HG02763 (cell line): ENCODE results near the gene BBOX1.

ENCODE experiments used
- ATAC-seq: cut with Tn5 transposase; IDR thresholded peaks from one replicate; pipeline ENCODE4 v1.9.1; 2021; ENCODE audit warnings: mild to moderate bottlenecking, moderate library complexity; ENCODE audit not compliant: unreplicated experiment

BBOX1 gene

DNA sequence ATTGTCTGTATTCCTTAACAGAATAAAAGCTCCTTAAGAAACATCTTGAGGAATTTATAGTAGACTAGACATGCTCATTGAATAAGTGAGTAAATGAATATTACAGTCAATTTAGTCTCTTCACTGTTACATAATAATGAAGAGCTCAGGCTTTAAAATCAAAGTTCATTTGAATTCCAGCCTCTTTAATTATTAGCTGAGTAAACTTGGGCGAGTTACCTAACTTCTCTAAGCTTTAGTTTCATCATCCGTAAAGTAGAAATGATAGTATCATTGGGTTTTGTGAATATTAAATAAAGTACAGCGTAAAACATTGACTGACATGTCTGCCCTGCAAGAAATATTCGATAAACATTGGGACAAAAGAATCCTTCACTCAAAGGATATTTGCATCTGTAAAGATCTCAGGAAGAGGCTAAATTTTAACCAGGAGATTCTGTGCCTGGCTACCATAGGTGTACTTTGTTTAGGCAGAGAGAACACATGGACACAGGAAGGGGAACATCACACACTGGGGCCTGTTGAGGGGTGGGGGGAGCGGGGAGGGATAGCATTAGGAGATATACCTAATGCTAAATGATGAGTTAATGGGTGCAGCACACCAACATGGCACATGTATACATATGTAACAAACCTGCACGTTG lies 15.2 kb upstream of the BBOX1 start:
- no peak for ATAC-seq

DNA sequence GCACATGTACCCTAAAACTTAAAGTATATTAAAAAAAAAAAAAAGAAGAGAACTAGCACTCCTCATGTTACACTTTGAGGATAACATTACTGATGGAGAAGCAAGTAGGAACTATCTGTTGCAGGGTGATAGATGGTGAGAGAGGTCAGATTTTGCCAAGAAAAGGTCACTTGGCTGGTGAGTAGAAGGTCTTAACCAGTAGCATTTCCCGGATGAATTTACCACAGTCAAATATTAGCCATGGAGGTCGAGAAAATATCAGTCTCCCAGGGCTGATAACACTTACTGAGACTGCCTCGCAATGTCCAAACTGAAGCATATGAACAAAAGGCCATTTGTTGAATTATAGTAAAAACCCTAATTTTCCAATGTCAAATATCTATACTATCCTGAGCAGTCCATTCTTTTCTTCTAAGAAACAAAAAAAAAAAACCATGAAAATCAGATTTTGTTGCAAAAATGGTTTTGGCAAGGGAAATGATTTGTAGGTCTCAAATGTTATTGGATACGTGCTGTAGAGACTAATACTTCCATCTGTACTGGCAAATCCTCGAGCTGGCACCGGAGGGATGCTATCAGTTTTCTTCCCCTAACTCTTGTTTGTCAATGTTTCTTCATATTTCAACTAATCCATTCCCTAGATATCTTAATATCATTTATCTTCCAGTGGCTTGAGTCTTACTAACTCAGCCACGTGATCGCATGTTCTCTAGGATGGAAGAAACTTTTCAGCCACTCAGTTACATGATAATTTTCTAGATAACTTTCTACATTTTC lies 14.5 kb upstream of the BBOX1 start:
- ATAC-seq, result no peak

DNA sequence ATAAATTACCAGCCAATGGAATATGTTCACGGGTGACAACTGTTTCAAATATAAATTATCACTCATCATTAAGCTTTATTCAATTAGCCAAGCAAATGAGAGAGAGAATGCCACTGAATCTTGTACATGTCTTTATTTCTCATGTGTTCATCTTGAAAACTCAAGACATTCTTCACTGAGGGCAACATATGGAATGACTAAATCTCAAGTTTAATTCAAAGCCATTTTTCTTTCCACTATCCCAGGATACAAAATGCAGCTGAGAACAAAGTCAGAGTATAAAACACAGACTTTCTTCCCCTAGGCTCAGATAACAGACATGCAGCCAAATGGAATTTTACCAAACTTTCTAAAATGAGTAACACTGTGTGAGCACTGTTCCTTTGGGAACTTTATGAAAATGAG lies 12.1 kb upstream of the BBOX1 start:
- no peak for ATAC-seq

DNA sequence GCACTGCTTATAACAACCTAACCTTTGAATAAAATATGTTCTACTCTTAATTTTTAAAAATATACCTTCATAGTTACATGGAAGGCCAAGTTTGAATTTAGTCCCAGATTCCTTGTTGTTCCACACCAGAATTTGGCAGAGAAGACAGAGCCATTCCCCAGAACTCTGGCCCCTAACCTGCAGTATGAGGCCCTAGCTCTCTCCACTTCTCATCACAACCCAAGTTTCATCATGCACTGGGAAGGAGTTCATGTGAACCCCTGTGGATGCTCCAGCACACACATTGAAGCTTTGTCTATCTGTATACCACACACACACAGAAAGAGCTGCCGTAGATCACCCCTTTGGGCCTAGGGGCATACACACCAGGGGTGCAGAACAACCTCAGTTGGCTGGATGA lies 10.6 kb upstream of the BBOX1 start:
- ATAC-seq, result no peak

DNA sequence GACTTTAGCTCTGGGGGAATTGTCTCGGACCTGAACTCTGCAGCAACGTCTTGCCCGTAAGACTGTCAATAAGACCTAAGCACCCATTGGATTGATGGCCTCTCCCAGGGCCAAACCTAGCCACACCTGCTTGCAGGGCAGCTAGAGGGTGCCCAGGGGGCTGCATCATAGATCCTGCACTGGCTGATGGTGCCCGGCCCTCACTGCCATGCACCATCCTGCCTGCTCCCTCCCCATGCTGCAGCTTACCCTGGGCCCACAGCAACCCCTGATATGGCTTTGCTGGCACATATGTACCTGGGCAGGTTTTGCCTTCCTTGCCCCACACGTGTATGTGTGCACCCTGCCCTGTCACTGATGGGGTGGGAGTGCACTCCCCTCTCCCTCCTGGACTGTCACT lies 8.9 kb upstream of the BBOX1 start:
- ATAC-seq, result no peak

DNA sequence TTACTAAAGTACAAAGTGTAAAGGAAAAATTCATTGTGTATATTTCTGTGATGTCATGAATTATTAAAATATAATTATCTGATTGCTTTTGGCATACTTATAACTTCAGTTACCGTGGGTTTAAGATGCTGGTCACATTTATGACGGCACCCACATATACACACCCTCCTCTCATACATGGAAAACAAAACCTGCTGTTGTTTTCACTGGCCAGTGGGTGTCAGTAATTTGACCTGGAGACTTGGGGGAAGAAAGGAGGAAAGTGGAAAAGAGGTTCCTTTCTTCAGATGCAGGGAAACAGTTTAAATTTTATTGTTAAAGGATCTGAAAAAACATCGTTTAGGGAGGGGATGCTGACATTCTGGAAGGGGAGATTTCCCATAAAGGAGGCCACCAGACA lies 742 bp upstream of the BBOX1 start:
- no peak for ATAC-seq

DNA sequence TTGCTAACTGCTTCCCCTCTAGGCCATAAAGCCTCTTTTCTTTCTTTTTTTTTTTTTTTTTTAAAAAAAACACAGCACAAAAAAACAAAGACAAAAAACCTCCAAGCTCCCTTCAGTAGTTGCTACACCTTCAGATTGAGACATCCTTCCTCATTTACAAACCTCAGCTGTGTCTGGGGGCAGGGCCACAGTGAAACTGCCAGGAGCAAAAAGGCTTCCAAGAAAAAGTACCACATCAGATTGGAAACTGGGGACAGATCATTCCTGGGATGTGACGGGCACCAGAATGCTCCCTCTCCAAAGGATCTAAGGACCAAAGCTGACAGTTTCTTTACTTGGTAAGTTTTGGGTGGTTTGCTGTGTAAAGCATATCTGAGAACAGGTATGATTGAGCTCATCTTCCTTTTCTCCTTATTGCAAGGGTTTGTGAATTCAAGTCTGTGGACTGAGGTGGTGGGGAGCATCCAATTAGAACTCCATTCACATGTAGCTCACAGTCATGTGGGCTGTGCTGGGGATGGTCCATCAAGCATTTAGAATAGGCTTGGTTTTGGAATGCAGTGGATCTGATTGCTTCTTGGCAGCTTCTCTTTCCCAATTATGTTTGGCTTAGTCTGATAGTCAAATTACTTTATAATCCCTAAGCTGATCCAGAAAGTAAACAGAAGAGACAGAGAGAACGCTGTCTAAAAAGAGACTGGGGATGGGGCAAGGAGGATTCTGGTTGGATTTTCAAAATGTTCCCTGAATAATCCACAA lies 705 bp downstream of the BBOX1 start:
- no peak for ATAC-seq

DNA sequence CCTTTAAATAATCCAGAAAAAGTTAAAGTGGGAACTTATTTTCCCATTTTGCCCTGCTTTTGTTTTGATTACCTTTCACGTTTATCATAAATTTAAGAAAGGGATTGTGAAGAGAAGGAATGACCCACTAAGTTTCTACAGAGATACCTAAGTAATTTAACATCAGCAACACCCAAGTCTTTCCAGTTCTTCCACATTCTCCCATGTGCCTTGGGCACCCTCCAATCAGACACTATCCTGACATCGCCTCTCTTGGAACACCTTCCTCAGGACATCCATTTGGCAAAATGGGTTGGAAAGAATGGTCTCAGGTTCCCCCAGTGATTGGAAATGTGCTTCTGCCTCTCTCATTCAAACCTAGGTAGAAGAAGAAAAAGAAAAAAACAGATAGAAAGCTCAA lies 6.3 kb downstream of the BBOX1 start:
- ATAC-seq, result no peak

DNA sequence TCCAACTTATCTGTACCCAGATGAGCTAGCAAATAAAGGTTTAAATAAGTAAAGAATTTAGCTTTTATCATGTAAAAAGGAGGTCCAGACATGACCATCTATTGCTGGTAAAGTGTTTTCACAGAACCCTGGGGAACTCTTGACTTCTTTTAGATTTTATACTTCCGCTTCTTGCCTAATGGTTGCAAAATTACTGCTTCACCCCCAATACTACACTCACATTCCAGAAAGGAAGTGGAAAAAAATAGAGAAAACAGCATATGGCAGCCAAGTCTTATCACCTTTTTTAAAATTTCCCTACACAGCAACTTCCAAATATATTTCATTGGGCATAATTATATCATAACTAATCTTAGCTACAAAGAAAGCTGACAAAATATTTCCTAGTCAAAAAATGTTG lies 12.1 kb downstream of the BBOX1 start:
- ATAC-seq, result no peak

DNA sequence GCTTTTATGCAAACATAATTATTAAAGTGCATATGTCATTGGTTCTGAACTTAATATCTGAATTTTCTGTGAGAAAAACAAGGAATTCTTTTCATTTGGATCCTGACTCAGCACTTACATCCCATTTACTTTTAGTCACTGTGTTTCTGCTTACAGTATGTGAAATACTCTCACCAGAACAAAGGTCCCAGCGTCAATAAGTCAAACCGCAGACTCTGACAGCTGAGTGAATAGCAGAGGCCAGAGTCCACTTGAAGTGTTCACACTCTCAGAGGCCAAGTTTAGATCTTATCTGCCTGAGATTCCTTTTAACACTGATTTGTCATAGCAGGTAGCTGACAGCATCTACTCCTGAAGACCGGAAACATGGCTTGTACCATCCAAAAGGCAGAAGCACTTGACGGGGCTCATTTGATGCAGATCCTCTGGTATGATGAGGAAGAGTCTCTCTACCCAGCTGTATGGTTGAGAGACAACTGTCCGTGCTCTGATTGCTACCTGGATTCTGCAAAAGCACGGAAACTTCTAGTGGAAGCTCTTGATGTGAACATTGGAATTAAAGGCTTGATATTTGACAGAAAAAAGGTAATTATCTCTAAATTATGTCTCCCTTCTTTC lies 14.6 kb downstream of the BBOX1 start:
- ATAC-seq, result no peak

DNA sequence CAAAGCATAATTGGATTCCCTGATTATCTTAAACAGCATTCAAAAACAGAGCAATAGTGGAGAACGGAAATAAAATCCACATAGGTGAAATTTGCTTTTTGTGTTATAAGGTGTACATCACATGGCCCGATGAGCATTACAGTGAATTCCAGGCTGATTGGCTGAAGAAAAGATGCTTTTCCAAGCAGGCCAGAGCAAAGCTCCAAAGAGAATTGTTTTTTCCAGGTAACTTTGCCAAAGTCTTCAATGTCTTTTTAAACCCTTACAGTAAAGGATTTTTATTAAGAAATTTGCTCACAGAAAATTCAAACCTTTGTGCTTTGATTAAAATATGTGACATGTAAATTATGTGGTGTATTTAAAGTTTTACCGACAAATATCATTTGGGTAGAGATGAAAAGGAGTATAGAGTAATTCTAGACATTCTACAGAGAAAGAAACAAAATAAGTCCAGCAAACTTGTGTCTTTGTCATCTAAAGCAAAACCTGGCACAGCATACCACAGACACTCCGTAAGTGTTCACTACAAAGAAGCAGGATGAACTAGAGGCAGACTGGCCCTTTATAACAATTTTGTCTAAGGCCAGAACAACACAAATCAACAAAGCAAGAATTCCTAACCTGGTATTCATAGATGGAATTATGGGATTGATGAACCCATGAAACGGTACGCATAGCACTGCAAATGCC lies 16.6 kb downstream of the BBOX1 start:
- ATAC-seq, result no peak

DNA sequence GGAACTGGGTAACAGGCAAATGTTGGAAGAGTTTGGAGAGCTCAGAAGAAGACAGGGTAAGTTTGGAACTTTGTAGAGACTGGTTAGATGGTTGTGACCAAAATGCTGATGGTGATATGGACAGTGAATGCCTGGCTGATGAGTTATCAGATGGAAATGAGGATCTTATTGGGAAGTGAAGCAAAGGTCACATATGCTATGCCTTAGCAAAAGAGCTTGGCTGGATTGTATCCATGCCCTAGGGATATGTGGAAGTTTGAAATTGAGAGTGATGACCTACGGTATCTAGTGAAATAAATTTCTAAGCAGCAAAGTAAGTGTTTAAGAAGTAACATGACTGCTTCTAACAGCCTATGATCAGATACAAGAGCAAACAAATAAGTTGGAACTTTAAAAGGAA lies 17.8 kb downstream of the BBOX1 start:
- ATAC-seq, result no peak

DNA sequence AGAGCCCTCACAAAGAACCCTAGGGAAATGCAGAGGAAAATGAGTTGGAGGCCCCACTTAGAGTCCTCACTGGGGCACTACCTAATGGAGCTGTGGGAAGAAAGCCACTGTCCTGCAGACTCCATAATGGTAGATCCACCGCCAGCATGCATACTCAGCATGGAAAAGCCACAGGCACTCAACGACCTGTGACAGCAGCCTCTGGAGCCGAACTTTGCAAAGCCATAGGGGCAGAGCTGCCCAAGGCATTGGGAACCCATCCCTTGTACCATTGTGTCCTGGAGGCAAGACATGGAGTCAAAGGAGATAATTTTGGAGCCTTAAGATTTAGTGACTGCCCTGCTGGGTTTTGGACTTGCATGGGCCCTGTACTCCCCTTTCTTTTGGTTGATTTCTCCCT lies 18.8 kb downstream of the BBOX1 start:
- ATAC-seq, result no peak

DNA sequence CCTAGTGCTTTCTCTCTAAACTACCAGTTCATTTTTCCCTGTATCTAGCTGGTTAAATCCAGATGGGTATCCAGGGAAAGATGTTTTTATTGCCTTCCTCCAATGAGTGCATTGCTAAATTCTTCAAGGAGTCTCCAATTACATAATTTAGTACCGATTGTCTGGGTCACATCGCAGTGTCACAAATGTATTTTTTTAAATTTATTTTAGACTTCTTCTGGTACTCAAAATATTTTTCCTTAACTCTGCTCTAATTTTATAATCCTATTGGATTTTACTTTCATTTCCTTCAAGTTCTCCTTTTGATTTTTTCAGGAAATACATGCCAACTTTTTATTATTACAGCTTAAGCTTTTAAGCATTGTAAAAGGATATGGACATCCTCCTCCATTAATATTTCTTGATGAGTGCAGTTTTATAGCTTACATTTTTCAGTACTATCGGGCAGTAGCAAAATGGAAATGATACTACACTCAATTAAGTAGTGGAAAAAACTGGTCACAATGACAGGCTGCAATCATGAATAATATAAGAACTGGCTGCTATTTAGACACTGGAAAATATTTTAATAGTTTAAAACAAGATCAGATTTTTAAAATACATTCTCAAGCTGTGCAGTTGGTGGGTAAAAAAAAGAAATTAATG lies 20.3 kb downstream of the BBOX1 start:
- no peak for ATAC-seq

DNA sequence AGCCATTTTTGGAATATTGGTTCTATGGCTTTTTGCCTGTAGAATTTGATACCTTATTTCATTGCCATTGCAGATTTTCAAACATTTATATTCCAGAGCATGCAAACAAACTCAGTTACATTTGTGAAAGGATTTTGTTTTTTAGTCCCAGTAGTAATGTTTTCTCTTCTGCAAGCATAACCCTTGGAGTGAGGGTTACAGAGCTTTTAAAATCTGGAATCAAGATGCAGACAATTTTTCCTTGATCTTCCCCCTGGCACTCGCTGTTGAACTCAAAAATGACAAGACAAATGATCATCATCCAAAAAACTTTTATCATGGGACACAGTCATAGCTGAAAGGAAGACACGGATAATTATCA lies 20.8 kb downstream of the BBOX1 start:
- ATAC-seq, result no peak

DNA sequence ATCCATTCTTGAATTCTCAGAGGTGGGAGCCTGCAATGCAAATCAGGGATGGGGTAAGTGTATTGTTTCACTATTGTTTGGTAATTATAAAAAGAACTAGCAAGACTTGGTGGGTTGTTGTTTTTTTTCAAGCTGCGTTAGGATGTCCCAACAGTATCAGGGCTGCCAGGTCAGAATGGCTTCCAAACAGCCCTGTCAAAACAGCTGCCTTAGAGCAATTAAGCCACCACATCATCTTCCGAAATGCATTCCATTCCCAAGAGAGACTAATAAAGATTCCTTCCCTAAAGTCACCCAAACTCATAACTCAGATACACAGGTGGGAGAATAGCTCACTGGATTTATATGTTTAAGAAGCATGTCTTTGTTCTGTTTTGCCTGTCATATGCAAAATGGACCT lies 23.5 kb downstream of the BBOX1 start:
- no peak for ATAC-seq

DNA sequence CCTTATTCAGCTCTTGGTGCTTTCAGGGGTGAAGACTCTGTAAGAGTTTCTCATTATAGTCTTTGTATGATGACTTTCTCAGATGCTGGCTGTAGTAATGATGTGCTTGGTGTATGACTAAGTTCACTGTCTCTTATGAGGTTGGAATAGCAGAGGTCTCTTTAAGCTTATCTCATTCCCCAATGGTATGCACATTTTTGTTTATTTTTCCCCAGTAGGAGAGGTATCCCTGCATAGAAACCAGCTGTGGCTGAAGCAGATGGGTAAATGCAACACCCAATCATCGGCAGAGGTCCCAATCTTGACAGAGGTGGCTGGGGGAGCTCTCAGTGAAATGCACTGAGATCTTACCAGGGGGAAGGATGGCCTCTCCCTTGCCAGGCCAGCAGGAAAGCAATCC lies 34.6 kb downstream of the BBOX1 start:
- ATAC-seq, result no peak

DNA sequence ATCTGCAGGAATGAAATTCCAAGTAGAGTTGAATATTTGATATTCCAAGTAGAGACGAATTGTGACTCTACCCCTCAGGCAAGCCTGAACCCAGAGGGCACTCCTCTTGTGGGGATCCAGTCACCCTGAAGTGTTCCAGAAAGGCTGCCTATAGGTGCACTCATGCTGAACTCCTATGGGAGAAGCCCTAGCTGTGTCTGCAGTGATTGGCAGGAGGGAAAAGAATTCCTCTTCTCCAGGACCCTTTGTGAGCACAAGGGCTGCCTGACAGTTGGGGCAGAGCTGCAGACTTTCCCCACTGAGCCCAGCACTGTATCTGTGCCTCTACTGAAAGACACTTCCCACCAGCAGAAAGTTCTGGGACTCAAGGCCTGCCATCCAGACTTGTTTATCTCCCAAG lies 35.0 kb downstream of the BBOX1 start:
- ATAC-seq, result no peak

DNA sequence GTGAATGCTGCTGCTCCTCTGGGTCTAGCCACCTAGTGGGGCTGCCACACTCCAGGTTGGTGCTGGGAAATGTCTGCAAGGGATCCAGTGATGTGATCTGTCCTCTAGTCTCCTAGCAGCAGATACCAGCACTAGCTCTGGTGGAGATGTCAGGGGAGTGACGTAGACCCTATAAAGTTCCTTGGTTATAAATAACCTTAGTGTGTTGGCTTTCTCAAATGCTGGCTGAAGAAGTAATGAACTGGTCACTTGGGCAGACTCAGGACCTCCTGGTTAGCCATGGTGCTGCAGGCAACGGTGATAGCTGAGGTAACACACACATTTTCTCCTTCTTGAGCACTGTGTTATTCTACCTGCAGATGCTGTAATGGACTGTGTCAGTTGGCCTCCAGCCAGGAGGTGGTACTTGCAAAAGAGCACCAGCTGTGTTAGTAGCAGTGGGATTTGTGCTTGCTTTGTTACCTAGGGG lies 35.5 kb downstream of the BBOX1 start:
- ATAC-seq, result no peak

DNA sequence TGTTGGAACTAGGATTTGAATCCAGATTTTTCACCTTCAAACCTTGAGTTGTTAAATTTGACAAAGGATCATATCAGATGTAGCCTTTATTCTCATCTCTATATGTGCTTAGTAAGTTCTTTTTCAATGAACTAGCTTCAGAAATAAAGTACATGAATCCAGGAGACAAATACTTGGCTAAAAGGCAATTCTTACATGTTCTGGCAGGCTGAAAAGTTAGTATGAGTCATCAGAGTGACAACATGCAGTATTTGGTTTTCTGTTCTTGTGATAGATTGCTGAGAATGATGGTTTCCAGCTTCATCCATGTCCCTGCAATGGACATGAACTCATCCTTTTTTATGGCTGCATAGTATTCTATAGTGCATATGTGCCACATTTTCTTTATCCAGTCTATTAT lies 40.4 kb downstream of the BBOX1 start:
- no peak for ATAC-seq

DNA sequence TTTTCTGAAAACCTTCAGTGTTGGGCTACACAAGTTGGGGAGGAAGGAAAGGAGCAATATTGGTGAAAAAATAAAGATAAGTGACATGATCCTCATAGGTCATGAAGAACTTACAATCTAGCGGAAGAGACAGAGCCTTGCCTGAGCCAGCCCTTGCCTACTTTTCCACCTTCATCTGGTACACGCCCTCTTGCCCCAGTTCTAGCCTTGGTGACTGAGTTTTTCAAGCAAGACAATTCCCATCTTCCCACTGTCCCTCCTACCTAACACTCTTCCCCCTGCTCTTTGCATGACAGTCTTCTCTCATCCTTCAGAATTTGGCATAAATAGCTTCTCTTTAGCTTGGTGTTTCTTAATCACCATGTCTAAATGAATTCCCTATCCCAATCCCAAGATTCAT lies 42.6 kb downstream of the BBOX1 start:
- no peak for ATAC-seq
